ENCODE data around the gene LAMTOR1. TPM values are rescaled to one million over a fixed set of nuclear protein-coding genes. Genes with fewer than 3 reads are reported as not detected.

The LAMTOR1 gene
- total RNA-seq, 1 donor from 2014 or later, result 201 TPM

- DNase-seq (ENCODE audit: low read depth), result peak; percentile 83
- no peak overlapping the region for H3K4me3 ChIP-seq (ENCODE audit: low read depth, low read length)
- H3K36me3 ChIP-seq (ENCODE audit: control insufficient read depth, insufficient read depth, low read length), result no peaks in the 10 kb centered on the region
- no peaks in the 10 kb centered on the region for H3K27me3 ChIP-seq (ENCODE audit: control insufficient read depth, insufficient read depth, low read length)
- TF ChIP-seq CTCF (IDR thresholded peaks at IDR 0.05; ENCODE audit: insufficient read depth, low read length, poor library complexity, severe bottlenecking), result no peak
These were observed 38.0 kb upstream of the LAMTOR1 start for GRCh38 chr11:72141066-72141465.

- H3K27me3 ChIP-seq (ENCODE audit: control insufficient read depth, insufficient read depth, low read length), result no peaks in the 10 kb centered on the region
These were observed 37.6 kb upstream of the LAMTOR1 start for GRCh38 chr11:72140661-72141060.

GRCh38 chr11:72139500-72139899 is 36.4 kb upstream of the LAMTOR1 start:
- H3K4me3 ChIP-seq (ENCODE audit: low read depth, low read length), result no peak overlapping the region
- no peaks in the 10 kb centered on the region for H3K36me3 ChIP-seq (ENCODE audit: control insufficient read depth, insufficient read depth, low read length)
- TF ChIP-seq CTCF (IDR thresholded peaks at IDR 0.05; ENCODE audit: insufficient read depth, low read length, poor library complexity, severe bottlenecking), result no peak
- DNase-seq (ENCODE audit: low read depth), result no peak
- no peaks in the 10 kb centered on the region for H3K27me3 ChIP-seq (ENCODE audit: control insufficient read depth, insufficient read depth, low read length)

More at GRCh38 chr11:72140661-72141060, 37.6 kb upstream of the LAMTOR1 start:
- H3K4me3 ChIP-seq (ENCODE audit: low read depth, low read length), result no peak overlapping the region
- TF ChIP-seq CTCF (IDR thresholded peaks at IDR 0.05; ENCODE audit: insufficient read depth, low read length, poor library complexity, severe bottlenecking), result no peak
- DNase-seq (ENCODE audit: low read depth), result no peak
- H3K36me3 ChIP-seq (ENCODE audit: control insufficient read depth, insufficient read depth, low read length), result no peaks in the 10 kb centered on the region

GRCh38 chr11:72138821-72139390 is 35.8 kb upstream of the LAMTOR1 start:
- no peaks in the 10 kb centered on the region for H3K36me3 ChIP-seq (ENCODE audit: control insufficient read depth, insufficient read depth, low read length)
- H3K4me3 ChIP-seq (ENCODE audit: low read depth, low read length), result no peak overlapping the region
- no peak for DNase-seq (ENCODE audit: low read depth)
- H3K27me3 ChIP-seq (ENCODE audit: control insufficient read depth, insufficient read depth, low read length), result no peaks in the 10 kb centered on the region
- TF ChIP-seq CTCF (IDR thresholded peaks at IDR 0.05; ENCODE audit: insufficient read depth, low read length, poor library complexity, severe bottlenecking), result no peak

GRCh38 chr11:72136684-72137262 is 33.7 kb upstream of the LAMTOR1 start:
- Histone ChIP-seq H3K4me3 (ENCODE audit: low read depth, low read length) (no peak overlapping the region), H3K36me3 (ENCODE audit: control insufficient read depth, insufficient read depth, low read length) (no peaks in the 10 kb centered on the region), H3K27me3 (ENCODE audit: control insufficient read depth, insufficient read depth, low read length) (no peaks in the 10 kb centered on the region)
- TF ChIP-seq CTCF (IDR thresholded peaks at IDR 0.05; ENCODE audit: insufficient read depth, low read length, poor library complexity, severe bottlenecking), result no peak
- DNase-seq (ENCODE audit: low read depth), result no peak
